SKM-1 treated with dmso at 0.1 percent for 144 hours (cell line): ENCODE measurements around the gene DEF6.
"Not testable (repeated sequence)": the region's sequence is repeated elsewhere in the genome, so short reads cannot be mapped to it uniquely, and the experiment has no call there.

Source experiments
- DNase-seq: peaks from one replicate; lab custom pipeline; 2025; ENCODE audit not compliant: unreplicated experiment; lab: John Stamatoyannopoulos, UW

The DEF6 gene

GRCh38 chr6:35280903-35281302 is 16.7 kb upstream of the DEF6 start:
- DNase-seq, result no peak

DNA sequence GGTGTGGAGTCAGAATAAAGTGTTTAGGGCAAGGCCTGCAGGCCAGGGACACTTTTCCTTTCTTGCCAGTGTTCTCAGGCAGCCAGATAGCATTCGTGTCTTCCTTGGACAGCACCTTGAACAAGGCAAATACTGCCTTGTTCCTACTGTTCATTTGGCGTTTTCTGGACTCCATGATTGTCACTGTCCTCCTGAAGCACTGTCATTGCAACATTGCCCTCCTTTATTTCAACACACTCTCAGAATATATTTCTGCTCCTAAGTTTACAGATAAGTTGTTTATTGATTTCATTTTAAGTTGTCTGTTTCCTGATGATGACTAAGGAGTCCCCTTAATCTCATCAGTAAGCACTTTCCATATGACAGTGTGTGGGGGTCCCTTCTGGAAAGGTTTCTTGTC is 15.1 kb upstream of the DEF6 start:
- no peak for DNase-seq

DNA sequence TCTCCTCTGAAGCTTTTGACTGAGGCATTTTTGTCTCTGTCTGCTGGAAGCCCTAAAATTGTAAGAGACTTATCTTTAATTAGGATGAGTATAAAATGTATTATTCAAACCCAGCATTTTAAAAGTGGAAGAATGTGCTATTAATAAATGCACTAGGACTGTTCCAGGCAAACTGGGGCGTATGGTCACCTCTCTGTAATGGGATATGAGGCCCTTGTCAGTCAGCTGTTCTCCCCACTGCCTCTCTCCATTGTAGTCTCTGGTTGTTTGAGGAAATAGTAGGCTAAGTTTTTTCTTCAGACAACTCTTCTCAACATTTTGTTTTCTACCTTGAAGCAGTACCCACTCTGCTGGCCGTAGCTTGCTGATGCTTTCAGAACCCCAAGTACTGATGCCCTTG is 14.3 kb upstream of the DEF6 start:
- DNase-seq, result no peak

DNA sequence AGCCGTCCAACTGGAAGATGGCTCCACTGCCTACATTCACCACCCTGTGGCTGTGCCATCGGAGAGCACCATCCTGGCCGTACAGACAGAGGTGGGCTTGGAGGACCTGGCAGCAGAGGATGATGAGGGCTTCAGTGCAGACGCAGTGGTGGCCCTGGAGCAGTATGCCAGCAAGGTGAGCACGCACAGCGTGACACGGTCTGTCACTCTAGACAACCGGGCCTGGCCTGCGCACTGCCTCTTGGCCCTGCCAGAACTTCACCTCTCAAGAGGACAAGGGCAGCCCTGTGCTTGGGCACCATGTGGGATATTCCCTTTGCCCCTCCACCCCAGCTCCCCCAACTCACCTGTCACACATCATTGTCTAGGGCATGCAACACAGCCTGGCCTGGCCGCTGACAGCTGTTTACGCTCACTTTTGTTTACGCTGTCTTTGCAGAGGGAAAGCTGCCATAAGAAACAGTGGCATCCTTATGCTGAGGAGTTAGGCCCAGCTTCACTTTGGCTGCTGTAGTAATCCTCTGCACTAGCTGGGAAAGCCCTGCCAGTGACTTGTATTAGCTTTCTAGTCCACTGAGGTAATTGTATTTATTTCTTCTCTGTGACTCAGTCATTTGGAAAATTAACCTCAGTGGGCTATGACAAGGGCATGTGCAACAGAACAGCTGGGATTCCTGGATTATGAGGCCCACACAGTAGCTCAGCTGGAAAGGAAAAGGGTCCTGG is 9.8 kb upstream of the DEF6 start:
- no peak for DNase-seq

DNA sequence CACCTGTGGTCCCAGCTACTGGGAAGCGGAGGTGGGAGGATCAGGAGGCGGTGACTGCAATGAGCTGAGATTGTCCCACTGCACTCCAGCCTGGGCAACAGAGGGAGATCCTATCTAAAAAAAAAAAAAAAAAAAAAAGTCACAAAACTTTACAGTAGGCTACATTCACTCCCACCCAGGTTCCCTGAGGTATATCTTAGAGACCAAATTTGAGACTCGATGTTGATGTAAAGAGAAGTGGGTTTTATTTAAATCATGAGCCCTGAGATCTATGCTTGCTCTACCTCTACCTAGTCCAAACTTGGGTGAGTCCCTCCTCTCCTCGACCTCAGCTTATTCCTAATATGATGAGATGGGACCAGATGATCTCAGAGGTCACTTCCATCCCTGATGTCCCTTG is 8.8 kb upstream of the DEF6 start:
- DNase-seq, result no peak

GRCh38 chr6:35291491-35291890 is 6.1 kb upstream of the DEF6 start:
- DNase-seq, result no peak

DNA sequence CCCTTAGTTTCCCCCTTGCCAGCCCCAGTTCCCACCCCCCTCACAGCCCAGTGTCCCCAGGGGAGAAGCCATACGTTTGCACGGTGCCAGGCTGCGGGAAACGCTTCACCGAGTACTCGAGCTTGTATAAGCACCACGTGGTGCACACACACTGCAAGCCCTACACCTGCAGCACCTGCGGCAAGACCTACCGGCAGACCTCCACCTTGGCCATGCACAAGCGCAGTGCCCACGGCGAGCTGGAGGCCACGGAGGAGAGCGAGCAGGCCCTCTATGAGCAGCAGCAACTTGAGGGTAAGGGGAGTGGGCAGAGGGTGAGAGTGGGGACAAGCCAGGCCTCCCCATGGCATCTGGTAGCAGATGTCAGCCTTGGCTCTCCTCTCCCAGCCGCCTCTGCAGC is 5.1 kb upstream of the DEF6 start:
- DNase-seq, result no peak

DNA sequence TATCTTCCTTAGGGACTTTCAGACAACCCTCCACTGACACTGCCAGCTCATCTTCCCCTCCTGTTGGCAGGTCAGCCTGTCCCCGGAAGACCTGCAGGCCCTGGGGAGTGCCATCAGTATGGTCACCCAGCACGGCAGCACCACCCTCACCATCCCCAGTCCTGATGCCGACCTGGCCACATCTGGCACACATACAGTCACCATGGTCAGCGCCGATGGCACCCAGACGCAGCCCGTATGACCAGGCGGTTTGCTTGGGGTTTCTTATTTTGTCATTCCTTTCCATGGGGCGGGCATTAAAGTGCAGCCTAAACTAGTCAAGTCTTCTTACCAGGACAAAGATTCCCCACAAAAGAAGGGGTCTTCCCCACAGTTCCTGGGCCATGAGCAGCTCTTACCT is 3.9 kb upstream of the DEF6 start:
- no peak for DNase-seq

GRCh38 chr6:35294308-35294945 is 3.2 kb upstream of the DEF6 start:
- no peak for DNase-seq

- DNase-seq, result no peak
These were observed 2.6 kb upstream of the DEF6 start for GRCh38 chr6:35295036-35295435.

- no peak for DNase-seq
These were observed 1.9 kb upstream of the DEF6 start for GRCh38 chr6:35295521-35296315.

- peak; percentile 67 for DNase-seq
These were observed 552 bp upstream of the DEF6 start for GRCh38 chr6:35296931-35297600.

DNA sequence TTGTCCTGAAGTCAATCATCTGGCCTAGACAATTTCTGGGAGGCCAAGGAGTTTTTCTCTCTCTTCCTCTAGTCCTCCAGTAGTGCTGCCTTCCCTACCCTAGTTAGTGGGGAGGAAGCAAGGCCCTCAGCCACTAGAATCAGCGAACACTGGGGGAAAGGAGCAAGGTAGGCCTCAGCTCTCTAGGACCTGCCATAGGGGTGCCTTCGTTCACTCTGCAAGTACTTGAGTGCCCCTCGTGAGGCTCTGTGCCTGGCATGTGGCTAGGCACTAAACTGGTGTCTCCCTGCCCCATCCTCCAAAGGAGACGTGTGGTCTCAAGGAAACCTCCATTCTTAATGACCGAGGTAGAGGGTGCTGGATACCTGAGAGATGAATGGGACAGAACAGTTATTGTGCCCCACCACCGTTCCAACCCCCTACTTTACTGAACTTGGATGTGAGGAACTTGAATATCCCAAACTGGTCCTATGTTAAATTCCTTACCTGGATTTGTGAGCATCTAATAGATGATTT is 1.1 kb downstream of the DEF6 start:
- no peak for DNase-seq

- DNase-seq, result peak; percentile 95
These were observed 2.1 kb downstream of the DEF6 start for GRCh38 chr6:35299674-35300073.

GRCh38 chr6:35300848-35301247 is 3.2 kb downstream of the DEF6 start:
- no peak for DNase-seq

DNA sequence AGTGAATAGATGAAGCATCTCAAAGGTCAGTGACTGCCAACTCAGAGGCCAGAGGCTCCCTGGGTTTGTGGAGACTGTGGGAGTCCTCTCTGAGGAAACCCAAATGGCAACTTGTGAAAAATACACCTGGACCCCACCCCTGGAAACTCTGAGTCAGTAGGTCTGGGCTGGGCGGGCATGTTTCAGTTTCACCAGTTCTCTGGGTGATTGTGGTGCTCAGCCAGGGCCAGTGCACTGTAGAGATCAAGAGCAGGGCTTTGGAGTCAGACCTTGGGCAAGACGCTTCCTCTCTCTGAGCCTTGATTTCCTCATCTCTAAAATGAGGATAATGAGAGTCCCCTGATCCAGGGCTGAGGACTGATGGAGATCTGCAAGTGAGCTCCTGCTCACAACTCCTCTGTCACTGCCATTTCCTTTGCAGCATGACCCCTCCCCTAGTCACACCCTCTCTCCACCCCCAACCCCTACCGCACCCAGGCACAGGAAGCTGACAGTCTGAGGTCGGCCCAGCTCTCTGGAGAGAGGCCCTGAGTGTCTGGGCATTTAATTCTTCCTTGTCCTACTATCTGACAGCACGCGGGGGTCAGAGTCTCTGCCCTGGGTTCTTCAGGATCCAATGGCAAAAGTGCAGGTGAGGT is 5.1 kb downstream of the DEF6 start:
- peak; percentile 81 for DNase-seq

- DNase-seq, result no peak
These were observed 6.7 kb downstream of the DEF6 start for GRCh38 chr6:35304299-35304698.

GRCh38 chr6:35305117-35305516 is 7.5 kb downstream of the DEF6 start:
- DNase-seq, result no peak

- not testable (repeated sequence) for DNase-seq
These were observed 9.5 kb downstream of the DEF6 start for GRCh38 chr6:35307138-35307537.

DNA sequence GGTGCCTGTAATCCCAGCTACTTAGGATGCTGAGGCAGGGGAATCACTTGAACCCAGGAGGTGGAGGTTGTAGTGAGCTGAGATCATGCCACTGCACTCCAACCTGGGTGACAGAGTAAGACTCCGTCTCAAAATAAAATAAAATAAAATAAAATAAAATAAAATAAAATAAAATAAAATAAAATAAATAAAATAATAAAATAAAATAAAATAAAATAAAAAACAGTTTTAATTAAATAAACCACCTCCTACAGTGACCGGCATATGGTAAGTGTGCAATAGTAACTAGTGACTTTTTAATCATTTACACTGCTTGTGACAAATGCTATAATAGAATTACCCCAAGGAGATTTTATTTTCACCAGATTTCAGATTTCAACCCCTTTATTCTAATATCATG is 10.9 kb downstream of the DEF6 start:
- DNase-seq, result not testable (repeated sequence)
